Skeletal muscle cell (primary cell): ENCODE measurements around the gene TARBP2.
A peak's percentile ranks its signal among the peaks of the same experiment; 100 is the strongest.
"Not testable (repeated sequence)": the region's sequence is repeated elsewhere in the genome, so short reads cannot be mapped to it uniquely, and the experiment has no call there.

Experiments used
- DNase-seq: peaks from one replicate; pipeline ENCODE4 v3.0.0-alpha.2; 2010; ENCODE audit warnings: low read depth
- H3K4me3 ChIP-seq: 2 replicates; pipeline ENCODE4 v1.5.1; 2011; ENCODE audit warnings: low read depth, mild to moderate bottlenecking, control low read depth, low read length, moderate library complexity

TARBP2 gene

DNA sequence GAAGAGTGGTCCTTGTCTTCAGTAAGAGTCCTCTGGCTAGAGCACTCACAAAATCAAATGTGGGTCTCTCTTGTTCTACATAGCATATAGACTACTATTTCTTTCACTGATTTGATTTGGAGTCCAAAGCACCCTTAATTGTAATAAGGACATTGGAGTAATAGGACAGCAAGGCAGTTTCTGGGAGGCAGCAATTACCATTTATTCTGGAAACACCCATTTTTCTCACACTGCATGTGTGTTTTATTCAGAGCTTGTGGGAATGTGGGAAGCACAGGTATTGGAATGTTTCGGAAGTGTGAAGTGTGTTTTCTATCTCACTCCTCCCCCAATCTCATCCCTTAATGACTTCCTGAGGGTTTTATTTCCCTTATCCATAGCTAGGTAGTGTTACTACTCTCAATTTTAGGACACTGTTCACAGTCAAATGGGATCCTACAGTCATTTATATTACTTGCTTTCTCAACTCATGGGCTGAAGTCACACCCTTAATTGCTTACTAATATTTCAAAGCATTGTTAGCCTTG is 29.0 kb upstream of the TARBP2 start:
- H3K4me3 ChIP-seq = no peak overlapping the region
- DNase-seq = no peak

DNA sequence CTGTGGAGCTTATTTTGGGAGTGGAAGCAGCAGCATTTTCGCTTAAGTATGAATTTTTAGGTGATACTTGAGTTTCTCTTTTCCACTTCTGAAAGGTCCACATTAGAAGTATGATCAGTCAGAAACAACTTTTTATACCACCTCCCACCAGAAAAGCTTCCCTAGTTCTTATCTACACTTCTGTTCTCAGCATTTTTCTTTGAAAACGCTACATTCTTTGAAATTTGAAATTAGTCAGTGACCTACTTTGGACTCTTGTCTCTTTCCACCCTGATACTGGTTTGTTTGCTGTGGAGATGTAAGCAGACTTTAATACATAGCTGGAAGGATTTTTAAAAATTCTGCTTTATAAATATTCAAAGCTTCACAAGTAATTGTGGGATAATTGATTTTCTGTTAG is 27.0 kb upstream of the TARBP2 start:
- H3K4me3 ChIP-seq = no peak overlapping the region
- no peak for DNase-seq

DNA sequence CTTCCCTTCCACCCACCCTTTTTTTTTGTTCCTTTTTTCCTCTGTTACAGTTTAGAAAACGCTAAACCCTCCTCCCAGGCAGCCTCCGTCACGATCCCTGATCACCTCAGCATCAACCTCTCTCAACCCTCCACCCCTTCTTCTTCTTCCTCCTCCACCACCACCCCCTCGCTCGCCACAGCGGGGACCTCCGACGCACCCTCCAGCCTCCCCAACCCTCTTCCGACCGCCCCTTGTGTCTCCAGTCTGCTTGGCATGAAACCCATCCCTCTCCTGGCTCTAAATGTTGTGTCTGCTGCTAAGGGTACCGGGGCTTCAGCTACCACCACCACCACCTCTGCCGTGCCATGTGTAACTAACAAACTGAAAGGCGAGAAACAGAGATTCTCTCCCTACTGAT is 26.3 kb upstream of the TARBP2 start:
- no peak for DNase-seq
- no peak overlapping the region for H3K4me3 ChIP-seq

DNA sequence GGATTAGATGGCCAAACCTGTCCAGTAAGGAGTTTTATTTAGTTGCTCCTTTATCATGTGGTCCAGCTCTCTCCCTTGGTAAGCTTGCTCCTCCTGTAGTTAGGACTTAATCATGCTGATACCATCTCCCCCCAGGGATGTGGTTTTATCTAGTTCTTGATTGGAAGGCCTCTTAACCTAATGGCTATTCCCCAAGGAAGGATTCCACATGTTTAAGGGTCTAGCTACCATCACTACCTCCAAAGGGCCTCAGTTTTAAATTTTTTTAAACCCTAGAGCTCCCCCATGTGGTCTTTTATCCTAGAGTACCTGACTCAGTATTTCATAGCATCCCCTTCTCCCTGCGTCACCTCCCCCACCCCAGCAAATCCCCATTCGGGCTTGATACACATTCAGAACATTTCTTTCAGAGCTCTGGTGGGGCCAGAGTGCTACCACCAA is 24.3 kb upstream of the TARBP2 start:
- no peak for DNase-seq
- H3K4me3 ChIP-seq = no peak overlapping the region

DNA sequence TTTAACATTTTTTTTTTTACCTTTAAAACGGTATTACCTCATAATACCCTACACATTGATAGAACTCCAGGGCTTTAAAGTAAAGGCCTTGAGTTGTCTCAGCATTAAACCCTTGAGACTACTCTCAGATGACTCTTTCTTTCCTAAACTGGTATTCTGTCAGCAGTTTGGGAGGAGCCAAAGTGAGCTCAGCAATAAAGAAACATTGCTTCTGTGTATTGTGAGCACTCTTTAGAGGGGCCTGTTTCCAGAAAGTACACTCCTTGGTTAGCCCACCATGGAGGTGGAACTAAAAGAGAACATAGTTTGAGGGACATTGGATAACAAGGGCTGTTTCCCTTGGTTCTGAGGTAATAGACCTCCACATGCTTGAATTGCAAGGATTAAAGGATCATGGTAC is 22.2 kb upstream of the TARBP2 start:
- no peak overlapping the region for H3K4me3 ChIP-seq
- no peak for DNase-seq

DNA sequence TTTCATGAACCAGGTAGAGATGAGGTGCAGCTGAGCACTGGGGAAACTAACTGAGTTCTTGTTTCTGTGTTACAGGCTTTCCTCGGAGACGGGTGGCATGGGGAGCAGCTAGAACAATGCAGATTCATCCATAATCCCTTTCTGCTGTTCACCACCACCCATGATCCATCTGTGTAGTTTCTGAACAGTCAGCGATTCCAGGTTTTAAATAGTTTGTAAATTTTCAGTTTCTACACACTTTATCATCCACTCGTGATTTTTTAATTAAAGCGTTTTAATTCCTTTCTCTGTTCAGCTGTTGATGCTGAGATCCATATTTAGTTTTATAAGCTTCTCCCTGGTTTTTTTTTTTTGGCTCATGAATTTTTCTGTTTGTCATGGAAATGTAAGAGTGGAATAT is 21.8 kb upstream of the TARBP2 start:
- no peak overlapping the region for H3K4me3 ChIP-seq
- no peak for DNase-seq

DNA sequence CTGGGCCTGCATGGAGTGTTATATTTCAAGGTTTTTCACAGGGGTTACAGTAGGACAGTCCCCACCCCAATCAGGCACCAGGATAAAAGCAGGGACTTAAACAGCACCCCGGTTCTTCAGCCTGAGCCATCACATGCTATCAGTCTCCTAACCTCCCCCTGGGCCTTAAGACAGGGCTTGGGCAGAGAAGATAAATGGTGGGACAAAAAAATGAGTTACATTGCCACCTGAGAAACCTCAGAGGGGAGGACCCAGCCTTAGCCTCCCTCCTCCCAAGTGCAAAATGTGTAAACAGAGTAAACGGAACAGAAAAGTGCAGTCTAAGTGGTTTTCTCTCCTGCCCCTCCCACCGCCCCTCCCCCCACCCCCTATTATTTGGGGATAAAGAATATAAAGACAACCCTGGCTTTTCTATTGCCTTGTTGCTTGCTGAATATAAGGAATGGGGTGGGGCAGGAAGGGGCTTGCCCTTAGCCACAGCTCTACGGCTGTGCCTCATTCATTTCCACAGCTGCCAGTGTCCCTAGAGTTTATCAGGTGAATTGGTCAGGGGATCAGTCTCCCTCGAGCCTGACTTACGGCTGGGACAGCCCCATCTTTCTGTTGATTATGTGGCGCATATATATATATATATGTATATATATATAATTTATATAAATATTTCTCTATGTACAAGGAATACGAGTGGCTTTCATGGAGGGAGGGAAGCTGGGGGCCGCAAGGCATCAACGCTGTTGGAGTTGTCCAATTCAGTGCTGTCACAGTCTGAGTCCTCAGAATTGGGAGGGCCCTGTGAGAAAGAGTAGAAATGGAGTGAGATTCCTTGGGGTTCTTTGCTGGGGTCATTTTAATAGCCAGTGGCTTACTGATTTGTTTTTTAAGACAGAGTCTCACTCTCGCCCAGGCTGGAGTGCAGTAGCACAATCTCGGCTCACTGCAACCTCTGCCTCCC is 20.3 kb upstream of the TARBP2 start:
- no peak for DNase-seq
- no peak overlapping the region for H3K4me3 ChIP-seq

DNA sequence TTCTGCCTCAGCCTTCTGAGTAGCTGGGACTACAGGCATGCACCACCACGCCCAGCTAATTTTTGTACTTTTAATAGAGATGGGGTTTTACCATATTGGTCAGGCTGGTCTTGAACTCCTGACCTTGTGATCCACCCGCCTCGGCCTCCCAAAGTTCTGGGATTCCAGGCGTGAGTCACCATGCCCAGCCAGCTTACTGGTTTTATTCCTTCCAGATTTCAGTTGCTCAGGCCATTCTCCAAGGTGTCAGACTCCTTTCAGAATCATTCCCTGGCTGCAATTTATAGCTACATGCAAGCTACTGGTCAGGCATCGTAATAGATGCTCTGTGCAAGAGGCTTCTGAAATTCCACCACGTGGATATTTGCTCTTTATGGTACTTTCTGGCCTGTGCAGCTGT is 19.6 kb upstream of the TARBP2 start:
- H3K4me3 ChIP-seq, DNase-seq: not testable (repeated sequence)

DNA sequence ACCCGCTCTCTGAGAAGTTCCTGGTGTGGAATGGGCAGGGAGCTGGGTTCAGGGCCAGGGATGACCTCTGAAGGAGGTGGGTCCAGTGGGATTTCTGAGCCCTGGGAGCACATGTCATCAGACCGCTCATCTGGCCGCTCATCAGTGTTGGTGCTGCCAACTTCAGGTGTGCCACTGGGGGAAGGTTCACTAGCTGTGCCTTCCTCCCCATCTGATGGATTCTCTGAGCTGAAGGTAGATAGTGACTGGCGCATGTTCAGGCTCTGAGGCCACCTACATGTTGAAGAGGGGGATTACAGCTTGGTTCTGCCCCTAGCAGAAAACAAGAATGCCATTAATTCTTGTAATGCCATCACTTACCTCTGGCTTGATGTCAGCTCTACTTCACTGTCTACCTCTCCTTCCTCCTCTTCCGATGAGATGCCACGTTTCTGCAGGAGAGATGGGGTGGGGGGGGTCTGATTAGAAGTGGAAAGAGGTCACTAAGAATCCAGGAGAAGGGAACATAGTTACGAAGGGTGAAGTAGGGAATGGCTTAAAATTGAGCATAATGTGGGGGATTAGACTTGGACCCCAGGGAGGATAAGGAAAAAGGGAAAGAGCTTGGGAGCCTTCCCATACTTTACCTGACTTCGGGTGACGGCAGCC is 19.0 kb upstream of the TARBP2 start:
- no peak for DNase-seq
- no peak overlapping the region for H3K4me3 ChIP-seq

DNA sequence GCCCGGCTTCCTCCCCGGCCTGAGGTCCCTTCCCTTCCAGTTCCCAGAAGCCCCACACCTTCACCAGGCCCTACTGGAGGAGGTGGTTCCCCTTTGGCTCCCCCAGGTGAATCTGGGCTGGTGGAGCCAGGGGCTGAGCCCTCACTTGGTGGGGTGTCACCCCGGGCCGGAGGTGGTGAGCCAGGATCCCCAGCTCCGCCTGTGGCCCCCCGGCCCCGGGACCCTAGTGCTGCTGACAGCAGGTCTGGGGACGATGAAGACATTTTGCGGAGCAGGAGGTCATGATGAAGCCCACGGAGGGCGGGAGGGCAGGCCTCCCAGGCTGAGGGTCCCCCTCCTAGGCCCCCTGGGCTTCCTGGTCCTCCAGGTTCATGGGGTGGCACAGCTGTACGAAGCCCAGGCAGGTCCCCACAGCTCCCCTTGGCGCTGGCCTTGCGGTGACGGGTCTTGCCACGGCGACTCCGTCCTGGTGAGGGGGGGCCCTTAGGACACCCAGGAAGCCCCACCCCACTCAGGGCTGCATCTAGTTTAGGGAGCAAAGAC is 18.4 kb upstream of the TARBP2 start:
- H3K4me3 ChIP-seq = no peak overlapping the region
- no peak for DNase-seq

DNA sequence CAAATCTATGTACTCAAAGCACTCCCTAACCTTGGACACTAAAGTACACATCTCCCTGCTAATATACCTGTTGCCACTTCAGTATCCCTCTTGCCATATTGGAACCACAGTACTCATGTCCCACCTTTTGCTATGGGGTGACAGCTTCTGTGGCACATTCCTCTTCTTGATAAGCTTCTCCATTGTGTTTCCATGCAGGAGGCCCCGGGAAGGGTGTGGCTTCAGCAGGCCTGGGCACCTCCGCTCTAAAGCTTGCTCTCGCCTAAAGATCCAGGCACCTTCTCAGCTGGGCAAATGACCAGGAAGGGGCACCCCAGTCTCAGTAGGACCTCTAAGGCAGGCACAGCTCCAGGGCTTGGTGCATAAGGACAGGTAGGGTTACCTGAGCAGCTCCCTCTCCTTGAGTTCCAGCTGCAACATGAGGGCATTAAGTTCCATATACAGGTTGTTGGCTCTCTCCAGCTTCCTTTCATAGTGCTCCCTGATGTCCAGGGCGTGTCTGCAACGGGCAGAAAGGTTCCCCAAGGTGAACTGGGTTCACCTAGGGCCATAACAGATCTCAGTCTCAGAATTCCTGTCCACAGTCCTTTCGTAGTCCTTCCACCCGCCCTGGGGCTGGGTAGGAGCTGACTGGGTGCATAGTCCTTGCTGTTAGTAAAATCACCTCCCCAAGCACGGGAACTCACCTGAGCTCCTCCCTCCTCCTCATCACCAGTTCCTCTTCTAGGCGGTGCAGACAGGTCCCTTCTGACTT is 17.7 kb upstream of the TARBP2 start:
- H3K4me3 ChIP-seq = no peak overlapping the region
- DNase-seq = no peak

DNA sequence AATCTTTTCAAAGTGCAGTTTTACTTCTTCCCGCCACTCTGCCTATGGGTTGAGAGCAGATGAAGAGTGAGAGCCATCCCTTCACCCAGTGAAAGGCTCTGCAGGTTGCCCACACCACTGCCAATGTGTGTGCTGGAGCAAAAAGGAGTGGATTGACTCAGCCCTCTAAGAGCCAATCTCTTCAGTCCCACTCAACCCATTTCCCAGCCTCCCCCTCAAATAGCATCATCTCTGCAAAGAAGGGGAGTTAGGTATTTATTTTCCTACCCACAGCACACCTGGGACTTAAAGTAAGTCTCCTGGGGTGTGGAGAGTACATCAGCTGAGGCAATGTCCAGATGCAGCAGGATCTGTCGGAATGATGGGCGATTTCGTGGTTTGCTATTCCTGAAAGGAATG is 17.1 kb upstream of the TARBP2 start:
- no peak overlapping the region for H3K4me3 ChIP-seq

DNA sequence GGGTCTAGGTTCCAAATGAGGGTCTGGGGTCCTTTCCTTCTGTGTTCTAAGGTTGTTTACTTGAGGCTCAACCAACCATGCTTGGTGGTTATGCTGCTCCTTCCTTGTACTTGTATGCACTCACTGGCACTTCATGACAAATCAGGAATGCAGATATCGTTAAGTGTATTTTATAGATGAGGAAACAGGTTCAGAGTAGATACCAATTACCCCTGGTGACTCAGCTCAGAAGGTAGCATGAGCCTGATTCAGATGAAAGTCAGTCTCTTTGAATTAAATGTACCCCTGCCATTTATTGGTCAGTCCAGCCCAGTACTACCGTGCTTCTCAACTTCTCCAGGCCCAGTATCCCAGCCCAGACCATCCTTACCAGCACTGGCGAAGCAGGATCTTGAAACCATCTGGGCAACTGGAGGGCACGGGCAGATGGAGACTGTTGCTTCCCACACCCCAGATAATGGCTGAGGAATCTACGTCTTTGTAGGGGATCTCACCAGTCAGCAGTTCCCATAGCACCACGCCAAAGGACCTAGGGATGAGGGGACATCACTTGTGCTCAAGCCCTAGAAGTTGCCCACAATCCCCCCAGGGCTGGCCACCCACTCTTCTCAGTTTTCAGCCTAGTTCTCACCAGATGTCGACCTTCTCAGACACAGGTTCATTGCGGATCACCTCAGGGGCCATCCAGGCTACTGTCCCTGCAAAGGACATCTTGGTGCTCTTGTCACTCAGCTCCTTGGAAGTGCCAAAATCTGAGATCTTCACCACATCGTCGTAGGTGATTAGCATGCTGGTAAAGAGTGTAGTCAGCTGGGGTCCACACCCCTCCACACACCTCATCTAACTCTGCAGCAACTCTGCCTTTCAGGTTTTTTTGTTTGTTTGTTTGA is 16.2 kb upstream of the TARBP2 start:
- no peak for DNase-seq
- no peak overlapping the region for H3K4me3 ChIP-seq

More for the DNA sequence above, 17.1 kb upstream of the TARBP2 start:
- no peak for DNase-seq

DNA sequence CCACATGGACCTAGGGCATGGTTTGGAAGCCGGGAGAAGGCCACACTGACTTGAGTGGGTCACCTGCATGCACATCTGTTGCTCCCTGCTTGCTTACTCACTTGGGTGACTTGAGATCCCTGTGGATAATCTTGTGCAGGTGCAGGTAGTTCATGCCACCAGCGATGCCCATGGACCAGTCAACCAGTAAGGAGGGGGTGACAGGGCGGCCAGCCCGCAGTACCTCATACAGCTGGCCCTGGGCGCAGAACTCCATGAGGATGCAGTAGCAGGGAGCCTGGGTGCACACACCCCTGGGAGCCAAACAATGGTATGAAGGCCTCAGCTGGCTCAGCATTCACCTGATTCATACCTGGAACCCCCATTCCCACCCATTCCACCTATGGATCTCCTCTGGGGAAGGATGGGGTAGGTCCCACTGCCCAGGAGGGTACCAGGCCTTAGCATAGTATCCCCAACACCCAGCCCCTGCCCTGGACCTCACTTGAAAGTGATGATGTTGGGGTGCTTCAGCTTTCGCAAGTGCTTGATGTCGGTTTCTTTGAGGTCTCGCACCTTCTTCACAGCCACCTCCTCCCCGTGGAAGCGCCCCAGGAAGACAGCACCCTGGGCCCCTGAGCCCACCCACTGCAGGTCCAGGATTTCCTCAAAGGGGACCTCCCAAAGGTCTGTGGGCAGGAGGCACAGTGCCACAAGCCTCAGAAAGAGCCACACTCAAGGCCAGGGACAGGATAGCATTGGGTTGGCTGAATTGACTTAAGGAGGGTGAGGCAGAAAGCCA is 14.9 kb upstream of the TARBP2 start:
- no peak overlapping the region for H3K4me3 ChIP-seq
- no peak for DNase-seq

DNA sequence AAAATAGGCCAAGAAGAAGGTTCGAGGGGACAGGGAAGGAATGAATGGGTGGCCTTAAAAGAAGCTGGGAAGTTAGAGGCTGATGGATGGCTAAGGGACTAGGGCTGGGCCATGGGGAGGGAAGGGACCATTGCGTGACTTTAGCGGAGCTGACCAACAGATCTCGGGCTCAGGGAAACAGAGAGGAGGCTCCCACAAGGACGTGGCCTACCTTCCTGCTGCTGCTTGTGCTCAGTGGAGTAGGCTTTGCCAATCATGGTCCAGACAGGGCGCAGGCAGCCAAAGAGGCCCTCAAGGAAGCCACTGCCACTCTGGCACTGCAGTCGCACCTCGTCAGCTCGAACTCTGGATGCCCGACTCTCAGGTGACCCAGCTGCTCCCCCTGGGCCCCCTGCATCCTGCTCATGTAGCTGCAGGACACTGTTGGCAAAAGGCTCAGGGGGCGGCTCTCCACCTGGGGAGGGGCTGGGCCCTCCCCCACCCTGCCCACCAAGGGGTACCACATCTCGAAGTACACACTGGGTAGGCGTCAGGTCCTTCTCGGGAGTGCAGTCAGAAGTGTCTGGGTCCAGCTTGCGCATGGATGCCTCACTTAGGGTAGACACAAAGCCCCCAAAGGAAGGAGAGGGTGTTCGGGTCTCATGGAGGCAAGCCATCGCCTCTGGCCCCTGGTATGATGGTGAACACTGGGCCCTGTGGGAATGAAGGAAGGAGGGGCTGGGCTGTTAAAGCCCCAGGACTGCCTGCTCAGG is 14.2 kb upstream of the TARBP2 start:
- DNase-seq = no peak
- no peak overlapping the region for H3K4me3 ChIP-seq

DNA sequence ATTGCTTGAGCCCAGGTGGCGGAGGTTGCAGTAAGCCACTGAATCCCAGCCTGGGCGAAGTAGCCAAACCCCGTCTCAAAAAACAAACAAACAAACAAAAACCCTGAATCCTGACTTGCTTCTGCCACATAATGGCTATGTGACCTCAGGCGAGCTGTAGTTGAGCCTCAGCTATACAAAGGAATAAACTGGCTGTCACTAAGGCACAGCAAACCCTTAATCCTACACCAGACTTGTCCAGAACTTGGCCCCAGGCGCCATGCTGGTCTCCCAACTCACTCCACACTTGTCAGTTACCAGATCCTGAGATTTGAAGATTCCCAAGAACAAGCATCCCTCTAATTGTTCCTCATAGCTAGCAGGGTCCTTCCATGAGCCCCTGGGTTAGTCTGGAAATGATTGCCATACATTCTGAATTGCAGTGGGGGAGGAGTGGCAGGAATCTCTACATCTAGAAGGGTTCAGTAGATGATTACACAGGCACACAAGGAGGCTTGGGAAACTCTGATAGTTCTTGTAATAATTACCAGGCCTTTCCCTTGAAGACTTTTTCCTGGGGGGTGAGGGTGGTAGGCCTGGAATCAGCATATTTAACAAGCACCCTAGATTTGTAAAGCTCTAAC is 11.7 kb upstream of the TARBP2 start:
- H3K4me3 ChIP-seq = no peak overlapping the region
- no peak for DNase-seq

DNA sequence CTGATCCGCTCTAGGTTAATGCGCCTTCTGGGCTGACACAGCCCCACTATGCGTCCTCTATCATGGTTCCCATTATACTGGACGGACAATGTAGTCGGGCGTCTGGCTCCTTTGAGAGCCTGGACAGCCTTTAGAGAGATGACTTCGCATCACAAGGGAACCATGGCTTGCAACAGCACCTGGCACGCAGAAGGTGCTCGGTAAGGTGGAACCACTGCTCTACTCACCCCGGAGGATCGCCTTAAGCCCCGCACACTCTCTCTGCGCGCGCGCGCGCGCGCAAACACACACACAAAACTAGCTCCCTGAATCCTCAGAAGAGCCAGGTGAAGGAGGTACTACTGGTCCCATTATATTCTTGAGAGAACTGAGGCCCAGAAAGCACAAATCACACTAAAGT is 8.9 kb upstream of the TARBP2 start:
- no peak for DNase-seq
- H3K4me3 ChIP-seq = peak overlapping the region; percentile 54
